GM13976 (cell line): ENCODE results near the gene SUCLG2.

Source experiments
- DNase-seq: peaks from one replicate; pipeline ENCODE4 v3.0.0; 2012; ENCODE audit warnings: low spot score
- in situ Hi-C: fragments of 300-500 bp; cut with MboI; formaldehyde crosslinking; loops from one replicate; pipeline ENCODE4 v1.12.0; 2022; ENCODE audit warnings: low sequenced_read_pairs, mixed read lengths, inconsistent platforms; ENCODE audit not compliant: unreplicated experiment
- TF ChIP-seq, protein P1 (sequence below): IDR thresholded peaks from 2 replicates; pipeline ENCODE4 v1.5.1; 2012; ENCODE audit warnings: borderline replicate concordance, mild to moderate bottlenecking; ENCODE audit not compliant: insufficient read depth; ENCODE audit errors: extremely low read depth, missing control alignments, control extremely low read depth

SUCLG2 gene

DNA sequence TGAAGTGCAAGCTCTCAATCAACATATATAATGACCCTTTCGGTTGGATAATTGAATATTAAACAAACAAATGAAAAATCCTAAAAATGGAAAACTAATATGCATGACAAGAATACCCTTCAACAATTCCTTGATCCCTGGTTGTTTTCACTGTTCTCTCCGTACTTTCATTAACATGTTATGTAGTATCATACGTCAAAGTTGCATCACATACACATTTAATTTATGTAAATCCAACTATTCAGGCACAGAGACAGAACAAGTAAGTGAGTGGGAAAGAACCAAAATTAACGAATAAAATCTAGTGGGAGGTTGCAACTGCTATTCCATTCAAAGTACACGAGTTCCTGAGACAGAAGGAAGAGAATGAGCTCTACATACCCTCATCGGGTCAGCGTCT is 176.0 kb downstream of the SUCLG2 start:
- DNase-seq, result no peak
- in situ Hi-C loops, result no loop called here
- TF ChIP-seq, protein P1, sequence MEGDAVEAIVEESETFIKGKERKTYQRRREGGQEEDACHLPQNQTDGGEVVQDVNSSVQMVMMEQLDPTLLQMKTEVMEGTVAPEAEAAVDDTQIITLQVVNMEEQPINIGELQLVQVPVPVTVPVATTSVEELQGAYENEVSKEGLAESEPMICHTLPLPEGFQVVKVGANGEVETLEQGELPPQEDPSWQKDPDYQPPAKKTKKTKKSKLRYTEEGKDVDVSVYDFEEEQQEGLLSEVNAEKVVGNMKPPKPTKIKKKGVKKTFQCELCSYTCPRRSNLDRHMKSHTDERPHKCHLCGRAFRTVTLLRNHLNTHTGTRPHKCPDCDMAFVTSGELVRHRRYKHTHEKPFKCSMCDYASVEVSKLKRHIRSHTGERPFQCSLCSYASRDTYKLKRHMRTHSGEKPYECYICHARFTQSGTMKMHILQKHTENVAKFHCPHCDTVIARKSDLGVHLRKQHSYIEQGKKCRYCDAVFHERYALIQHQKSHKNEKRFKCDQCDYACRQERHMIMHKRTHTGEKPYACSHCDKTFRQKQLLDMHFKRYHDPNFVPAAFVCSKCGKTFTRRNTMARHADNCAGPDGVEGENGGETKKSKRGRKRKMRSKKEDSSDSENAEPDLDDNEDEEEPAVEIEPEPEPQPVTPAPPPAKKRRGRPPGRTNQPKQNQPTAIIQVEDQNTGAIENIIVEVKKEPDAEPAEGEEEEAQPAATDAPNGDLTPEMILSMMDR, result no peak

DNA sequence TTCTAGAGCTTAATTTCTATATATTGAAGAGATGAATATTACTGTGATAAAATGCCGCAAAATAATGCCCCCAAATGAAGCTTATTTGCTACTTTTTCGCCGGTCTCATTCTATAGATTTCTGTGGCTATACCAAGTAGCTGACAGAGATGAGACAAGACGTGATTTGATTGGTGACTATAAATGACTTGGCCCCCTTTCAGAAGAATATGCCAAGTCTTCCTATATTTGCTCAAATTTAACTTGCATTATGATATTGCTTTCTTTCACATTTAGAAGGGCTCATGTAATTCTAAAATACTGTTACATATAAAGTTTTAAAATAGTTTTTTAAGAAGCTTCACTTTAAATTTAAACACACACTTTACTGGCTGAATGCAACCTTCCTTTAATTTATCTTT is 180.1 kb downstream of the SUCLG2 start:
- no peak for DNase-seq
- in situ Hi-C loops, result no loop called here
- TF ChIP-seq, protein P1, result no peak

DNA sequence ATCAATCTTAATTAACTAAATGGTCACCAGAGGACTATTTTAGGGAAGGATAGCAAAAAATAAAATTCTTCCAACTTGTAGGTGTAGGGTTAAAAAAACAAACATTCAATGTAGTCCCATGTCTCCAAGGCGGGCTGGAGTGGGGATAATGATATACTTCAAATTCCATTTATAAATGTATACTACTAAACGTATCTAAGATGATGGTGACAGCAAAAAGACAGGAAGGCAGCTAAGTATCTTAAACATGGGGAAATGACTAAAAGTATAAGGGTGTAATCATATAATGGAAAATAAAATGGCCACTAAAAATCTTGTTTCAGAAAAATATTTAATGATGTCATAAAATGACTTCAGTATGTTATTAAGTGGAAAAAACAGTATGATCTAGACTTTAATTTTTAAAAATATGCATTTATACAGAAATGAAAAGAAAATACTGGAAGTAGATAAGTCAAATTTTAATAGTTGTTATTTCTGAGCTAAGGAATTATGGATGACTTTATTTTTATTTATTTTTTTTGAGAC is 181.7 kb downstream of the SUCLG2 start:
- TF ChIP-seq, protein P1, result no peak
- no peak for DNase-seq
- in situ Hi-C loops, result no loop called here

DNA sequence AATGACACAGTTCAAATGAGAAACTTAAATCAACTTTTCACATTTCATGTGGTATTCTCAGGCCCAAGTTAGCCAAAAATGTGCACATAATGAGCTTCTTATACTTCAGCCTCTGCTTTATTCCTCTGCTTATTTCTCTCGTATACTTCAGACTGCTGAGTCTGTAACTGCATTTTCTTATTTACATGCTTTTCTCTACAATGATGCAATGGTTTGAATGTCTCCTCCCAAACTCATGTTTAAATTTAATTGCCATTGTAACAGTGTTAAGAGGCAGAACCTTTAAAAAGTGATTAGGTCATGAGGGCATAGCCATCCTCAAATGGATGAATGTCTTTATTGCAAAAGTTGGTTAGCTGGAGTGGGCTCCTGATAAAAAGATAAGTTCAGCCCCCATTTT is 184.2 kb downstream of the SUCLG2 start:
- in situ Hi-C loops, result no loop called here
- TF ChIP-seq, protein P1, result no peak
- DNase-seq, result no peak

DNA sequence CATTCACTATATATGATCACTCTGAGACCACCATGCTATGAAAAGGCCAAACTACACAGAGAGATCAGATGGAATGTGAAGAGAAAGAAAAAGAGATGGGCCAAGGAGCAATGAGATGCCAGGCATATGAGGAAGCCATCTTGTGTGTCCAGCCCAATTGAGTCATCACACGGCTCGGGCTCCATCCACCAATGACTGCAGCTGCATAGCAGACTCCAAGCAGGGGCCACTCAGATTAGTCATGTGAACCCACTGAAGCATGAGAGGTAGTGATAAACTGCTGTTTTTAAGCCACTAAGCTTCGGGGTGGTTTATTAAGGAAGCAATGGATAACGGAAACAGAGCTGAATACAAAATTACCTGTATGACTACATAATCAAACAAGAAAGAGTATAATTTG is 185.9 kb downstream of the SUCLG2 start:
- TF ChIP-seq, protein P1, result no peak
- in situ Hi-C loops, result no loop called here
- DNase-seq, result no peak

DNA sequence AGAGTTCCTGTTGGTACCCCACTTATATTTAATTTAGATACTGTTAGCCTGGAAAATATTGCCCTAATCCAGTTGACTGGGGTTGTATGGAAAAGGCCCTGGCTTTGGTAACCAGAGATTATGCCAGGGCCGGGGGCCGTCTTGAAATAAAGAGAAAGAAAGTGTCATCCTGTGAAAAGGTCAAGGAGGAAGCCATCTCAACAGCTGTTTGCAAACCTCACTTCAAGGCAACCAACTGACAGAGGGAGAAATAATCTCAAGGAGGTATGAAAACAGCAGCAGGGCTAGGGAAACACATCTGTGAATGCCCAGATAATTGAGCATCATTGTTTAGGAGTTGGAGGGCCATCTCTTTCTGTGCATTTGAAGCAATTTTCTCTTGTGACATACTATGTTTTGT is 190.8 kb downstream of the SUCLG2 start:
- no peak for DNase-seq
- TF ChIP-seq, protein P1, result no peak

DNA sequence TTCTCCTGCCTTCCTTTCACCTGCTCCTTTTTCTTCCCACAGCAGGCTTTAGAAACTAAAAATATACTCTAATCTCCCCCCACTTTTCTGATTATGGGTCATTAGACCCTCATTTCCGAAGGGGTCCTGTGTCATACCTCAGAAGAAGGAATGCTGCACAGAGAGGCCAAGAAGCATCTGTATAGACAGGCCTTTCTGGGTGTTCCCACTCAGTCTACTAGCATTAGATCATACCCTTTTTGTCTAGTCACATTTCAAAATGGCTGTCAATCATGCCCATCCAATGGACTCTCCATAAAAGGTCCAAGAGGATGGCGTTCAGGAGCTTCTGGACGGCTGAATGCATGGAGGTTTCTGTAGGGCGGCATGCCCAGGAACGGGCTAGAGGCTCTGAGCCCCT is 192.2 kb downstream of the SUCLG2 start:
- TF ChIP-seq, protein P1, result no peak
- in situ Hi-C loops, result no loop called here
- DNase-seq, result no peak

More for the DNA sequence above, 190.8 kb downstream of the SUCLG2 start:
- in situ Hi-C loops, result no loop called here
